Stimulated activated naive CD4-positive, alpha-beta T cell (primary cell): ENCODE measurements around the gene OR2A14.
"Not testable (repeated sequence)": the region's sequence is repeated elsewhere in the genome, so short reads cannot be mapped to it uniquely, and the experiment has no call there.

Experiments used
- DNase-seq, 6 experiments: peaks; one replicate each; lab custom pipeline; 2025; lab: John Stamatoyannopoulos, UW

The OR2A14 gene

GRCh38 chr7:144148224-144148827 lies 25.4 kb downstream of the OR2A14 start:
- no peak for DNase-seq

GRCh38 chr7:144158861-144159260 lies 35.9 kb downstream of the OR2A14 start:
- DNase-seq = no peak

GRCh38 chr7:144164784-144165183 lies 41.8 kb downstream of the OR2A14 start:
- DNase-seq = no peak

- not testable (repeated sequence) for DNase-seq
Observed at GRCh38 chr7:144171594-144172350, 48.8 kb downstream of the OR2A14 start.

GRCh38 chr7:144174613-144175012 lies 51.6 kb downstream of the OR2A14 start:
- DNase-seq = no peak

GRCh38 chr7:144178380-144179164 lies 55.6 kb downstream of the OR2A14 start:
- DNase-seq = peak in 5 of 6 experiments; percentile 1 to 64 (median 9)

- DNase-seq = not testable (repeated sequence)
Observed at GRCh38 chr7:144179165-144179479, 56.1 kb downstream of the OR2A14 start.
